GM19023 (cell line): Measurements from ENCODE around the gene HDAC10.

Source experiments
- ATAC-seq: cut with Tn5 transposase; IDR thresholded peaks from one replicate; pipeline ENCODE4 v1.9.1; 2021; ENCODE audit warnings: mild to moderate bottlenecking, moderate library complexity; ENCODE audit not compliant: unreplicated experiment

HDAC10 gene

DNA sequence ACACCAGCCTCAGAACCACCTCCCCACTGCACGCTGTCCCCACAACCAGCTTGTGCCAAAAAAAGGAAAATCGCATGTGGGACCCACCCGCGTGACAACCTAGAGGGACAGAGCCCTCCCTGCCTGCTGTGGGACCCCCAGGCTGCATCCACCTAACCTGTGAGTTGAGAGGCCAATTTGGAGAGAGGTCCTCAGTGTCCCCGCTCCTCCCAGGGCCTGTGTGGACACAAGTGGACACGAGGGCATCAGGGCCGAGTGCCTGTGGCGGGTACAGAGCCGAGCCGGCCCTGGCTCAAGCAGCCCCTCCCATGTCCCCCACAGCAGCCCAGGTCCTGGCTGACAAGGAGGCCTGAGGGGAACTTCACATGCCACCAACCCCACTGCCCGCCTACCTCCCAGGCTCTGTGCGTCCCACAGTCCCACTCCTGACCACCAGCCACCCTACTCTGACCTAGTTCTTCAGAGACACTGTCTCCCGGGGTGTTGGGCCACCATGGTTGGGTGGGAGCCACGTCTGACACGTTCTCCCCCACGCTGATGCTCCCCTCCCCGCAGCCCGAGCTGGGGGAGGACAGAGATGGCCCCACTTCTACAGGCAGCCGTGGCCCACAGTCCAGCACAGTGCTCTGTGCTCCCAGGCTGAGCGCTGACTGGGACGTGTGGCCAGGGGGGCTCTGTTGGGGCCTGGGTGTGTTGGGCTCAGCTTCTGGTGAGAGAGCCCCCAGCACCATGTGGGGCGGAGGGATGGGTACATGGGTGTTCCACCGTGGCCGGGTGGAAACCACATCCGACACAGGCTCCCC, 31.1 kb downstream of the HDAC10 start:
- no peak for ATAC-seq

DNA sequence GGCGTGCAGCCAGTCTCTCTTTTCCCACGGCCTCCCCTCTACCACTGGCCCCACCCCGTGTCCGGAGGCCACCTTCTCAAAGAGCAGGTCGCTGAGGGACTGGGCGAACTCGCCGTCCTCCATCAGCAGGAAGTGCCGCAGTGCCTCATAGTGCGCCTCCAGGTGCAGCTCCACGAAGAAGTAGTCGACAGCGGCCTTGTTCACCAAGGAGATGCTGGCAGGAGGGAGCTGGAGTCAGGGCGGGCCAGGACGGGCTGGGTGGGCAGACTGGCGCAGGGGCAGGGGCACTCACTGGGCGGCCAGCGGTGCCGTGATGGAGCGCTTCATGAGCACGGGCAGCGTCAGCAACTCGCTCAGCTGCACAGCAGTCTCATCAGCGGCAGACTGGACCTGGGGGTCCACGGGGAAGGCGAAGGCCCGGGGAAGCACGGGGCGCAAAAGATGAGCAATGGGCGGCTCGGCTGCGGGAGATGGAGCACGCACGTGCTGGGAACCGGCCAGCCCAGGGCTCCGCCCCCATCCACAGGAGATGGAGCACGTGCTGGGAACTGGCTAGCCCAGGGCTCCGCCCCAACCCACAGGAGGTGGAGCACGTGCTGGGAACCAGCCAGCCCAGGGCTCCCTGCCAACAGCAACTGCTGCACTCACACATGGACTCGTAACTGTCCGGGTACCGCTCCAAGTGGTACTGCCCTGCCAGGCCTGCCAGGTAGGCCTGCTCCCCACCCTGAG, 31.9 kb downstream of the HDAC10 start:
- ATAC-seq = no peak

- no peak for ATAC-seq
These were observed 32.7 kb downstream of the HDAC10 start for GRCh38 chr22:50218153-50218995.

- no peak for ATAC-seq
These were observed 33.4 kb downstream of the HDAC10 start for GRCh38 chr22:50217543-50218152.

DNA sequence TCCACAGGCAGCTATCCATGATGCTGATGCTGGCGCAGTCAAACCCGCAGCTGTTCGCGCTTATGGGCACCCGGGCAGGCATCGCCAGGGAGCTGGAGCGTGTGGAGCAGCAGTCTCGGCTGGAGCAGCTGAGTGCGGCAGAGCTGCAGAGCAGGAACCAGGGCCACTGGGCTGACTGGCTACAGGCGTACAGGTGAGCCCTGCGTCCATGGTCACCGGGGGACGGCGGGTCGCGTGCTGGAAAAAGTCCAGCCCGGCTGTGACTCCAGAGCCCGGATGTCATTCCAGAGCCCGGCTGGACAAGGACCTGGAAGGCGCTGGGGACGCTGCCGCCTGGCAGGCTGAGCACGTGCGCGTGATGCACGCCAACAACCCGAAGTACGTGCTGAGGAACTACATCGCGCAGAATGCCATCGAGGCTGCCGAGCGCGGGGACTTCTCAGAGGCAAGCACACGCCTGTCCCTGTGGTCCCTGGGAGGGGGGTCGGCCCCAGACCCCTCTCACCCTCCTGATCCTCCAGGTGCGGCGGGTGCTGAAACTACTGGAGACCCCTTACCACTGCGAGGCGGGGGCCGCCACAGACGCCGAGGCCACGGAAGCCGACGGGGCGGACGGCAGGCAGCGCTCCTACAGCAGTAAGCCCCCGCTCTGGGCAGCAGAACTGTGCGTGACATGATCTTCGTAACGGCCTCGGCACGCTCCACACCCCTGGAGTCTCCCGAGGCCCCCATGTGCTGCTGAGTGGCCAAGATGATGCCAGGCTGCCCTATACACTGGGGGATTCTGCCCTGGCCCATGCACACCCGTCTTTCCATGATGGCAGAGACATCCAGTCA, 34.2 kb downstream of the HDAC10 start:
- no peak for ATAC-seq

DNA sequence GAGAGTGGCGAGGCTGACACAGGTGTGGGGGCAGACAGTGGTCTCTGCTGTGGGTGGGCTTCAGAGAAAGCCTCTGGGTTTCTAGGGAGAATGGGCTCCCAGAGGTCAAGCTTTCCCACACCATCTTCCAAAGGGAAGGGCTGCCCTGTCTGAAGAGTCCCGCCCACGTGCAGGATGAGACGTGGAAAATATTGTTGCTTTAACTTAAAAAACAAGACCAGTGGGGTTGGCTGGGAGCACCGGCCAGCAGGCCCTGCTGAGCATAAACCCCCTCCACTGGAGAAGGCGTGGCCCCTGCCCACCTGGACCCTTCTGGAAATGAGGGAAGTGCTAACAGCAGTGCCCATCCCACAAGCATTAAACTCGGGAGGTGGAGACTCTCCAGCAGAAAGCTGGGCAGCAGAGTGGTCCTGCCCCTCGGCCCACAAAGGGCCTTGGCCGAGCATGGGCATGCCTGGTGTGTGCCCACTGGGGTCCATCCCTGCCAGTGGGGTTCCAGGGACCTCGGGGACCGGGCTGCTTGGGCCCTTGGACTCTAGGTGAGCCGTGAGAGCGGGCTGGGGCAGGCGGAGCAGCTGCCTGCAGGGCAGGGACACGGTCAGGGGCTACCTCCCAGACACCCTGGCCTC, 34.9 kb downstream of the HDAC10 start:
- no peak for ATAC-seq

DNA sequence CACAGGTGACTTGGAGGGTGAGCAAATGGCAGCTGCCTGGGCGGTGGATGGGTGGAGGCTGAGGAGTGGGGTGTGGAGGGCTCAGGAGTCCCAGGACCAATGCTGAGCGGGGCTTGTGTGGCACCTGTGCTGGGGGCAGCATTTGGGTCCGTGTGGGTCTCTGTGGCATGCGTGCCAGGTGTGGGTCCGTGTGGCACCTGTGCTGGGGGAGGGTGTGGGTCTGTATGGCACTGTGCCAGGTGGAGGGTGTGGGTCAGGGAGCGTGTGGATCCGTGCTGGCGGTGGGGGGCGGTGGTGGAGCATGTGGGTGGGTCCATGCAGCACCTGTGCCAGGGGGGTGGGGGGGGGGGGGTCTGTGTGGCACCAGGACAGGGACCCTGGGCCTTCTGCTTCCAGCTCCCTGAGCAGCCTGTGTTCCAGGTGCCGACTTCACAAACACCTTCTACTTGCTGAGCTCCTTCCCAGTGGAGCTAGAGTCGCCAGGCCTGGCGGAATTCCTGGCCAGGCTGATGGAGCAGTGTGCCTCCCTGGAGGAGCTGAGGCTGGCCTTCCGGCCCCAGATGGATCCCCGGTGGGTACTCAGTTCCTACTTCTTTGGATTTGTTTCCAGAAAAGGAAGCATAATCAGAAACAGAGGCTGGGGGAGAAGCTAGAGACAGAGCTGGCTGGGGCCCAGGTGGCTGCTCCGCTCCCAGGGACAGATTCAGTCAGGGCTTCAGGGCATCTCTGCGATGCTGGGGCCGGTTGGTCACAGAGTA, 35.6 kb downstream of the HDAC10 start:
- no peak for ATAC-seq

- no peak for ATAC-seq
These were observed 37.8 kb downstream of the HDAC10 start for GRCh38 chr22:50213263-50213662.

GRCh38 chr22:50211147-50211546, 39.9 kb downstream of the HDAC10 start:
- no peak for ATAC-seq

DNA sequence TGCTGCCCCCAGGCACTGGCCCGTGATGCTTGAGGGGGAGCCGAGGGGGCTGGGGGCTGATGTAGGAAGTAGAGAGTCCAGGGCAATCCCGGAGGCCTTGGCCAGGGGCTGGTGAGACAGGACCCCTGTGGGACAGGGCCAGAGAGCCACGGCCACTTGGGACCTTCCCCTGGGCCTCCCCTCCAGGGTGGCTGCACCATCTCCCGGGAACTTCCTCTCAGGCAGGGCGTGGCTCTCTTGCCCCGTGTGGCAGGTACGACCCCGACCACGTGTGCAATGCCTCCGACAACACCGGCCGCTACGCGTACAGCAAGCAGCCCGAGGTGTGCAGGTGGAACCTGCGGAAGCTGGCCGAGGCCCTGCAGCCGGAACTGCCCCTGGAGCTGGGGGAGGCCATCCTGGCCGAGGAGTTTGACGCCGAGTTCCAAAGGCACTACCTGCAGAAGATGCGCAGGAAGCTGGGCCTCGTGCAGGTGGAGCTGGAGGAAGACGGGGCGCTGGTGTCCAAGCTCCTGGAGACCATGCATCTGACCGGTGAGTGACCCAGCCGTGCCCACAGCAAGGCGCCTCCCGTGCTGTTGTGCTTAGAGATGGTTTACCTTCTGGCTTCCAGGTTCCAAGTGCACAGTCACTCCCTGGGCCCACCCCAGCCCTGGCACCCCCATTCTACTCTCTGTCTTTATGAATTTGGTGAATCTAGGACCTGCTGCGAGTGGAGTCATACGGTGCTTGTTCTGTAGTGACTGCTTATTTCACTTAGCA, 40.5 kb downstream of the HDAC10 start:
- ATAC-seq = no peak

- no peak for ATAC-seq
These were observed 41.2 kb downstream of the HDAC10 start for GRCh38 chr22:50209893-50210292.

- no peak for ATAC-seq
These were observed 41.8 kb downstream of the HDAC10 start for GRCh38 chr22:50208939-50209892.

DNA sequence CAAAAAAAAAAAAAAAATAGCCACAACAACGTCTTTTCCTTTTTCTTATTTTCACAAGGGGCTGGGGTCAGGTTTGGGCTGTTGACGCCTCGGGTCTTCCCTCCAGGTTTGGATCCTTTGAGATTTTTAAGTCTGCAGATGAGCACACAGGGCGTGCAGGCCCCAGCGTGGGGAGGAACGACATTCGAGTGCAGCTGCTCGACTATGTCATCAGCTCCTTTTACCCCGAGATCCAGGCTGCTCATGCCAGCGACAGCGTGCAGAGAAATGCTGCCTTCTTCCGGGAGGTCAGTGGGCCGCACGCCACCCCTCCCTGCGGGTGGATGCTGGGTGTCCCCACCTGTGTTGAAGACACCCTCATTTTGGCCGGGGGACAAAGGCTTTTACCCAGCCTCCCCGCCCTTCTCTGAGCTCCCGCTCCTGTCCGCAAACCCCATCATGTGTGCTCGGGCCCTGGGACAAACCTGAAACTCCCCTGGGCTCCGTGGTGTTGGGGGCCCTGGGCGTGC, 42.6 kb downstream of the HDAC10 start:
- ATAC-seq = no peak

DNA sequence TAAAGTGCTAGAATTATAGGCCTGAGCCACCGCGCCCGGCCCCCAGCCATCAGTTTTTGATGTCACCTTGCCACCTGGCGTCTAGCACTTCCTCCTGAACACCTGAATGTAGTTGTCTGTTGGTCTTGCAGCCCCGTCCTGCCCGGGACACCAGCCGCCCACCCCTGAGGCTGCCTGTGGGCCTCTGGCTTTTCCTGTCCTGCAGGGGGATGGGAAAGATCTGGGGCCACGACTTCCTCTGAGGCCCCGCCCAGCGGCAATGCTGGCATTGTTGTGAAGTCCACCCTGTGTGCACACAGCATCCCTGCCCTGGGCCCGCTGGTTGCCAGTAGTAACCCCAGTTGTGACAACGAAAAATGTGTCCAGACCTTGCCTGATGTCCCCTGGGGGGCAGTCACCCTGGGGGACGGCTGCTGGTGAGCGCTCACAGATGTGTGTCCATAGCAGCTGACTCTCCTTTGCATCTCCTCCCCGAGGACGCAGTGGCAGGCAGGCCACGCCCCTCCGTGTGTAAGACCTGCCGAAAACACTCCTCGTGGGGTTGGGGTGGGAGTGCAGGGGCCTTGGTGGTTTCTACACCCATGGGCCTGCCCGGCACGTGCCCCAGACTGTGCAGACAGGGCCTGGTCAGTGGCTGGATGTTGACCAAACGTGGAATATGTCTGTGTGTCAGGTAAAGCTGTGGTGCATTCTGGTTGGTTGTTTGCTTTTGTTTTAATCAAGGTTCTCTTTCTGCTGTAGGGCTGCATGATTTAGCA, 43.5 kb downstream of the HDAC10 start:
- ATAC-seq = no peak

GRCh38 chr22:50206599-50206998, 44.5 kb downstream of the HDAC10 start:
- ATAC-seq = no peak
